ENCODE data around the gene SFXN1. TPM values are rescaled to one million over a fixed set of nuclear protein-coding genes. Genes with fewer than 3 reads are reported as not detected.

Gene SFXN1
- total RNA-seq, 2 experiments from 2014 or later: 147 to 154 TPM

GRCh38 chr5:175561085-175561484, 82.7 kb downstream of the SFXN1 start:
- no peak overlapping the region for H2AFZ ChIP-seq (ENCODE audit: low read length)
- no peaks in the 10 kb centered on the region for H3K9me3 ChIP-seq (ENCODE audit: low read length)
- H3K79me2 ChIP-seq (ENCODE audit: insufficient read depth, low read depth, low read length): no peaks in the 10 kb centered on the region
- POLR2A ChIA-PET: interaction anchor here (0.6 kb wide), 1 partner anchor 16 kb away, joined by 3 read pairs; no protein-coding TSS in a partner anchor
- no peak overlapping the region for H3K27ac ChIP-seq (ENCODE audit: low read depth, low read length, poor library complexity, severe bottlenecking)
- H3K4me1 ChIP-seq (ENCODE audit: insufficient read depth, low read length, poor library complexity, severe bottlenecking): no peaks in the 10 kb centered on the region
- intact Hi-C loops (cut with micrococcal nuclease; ENCODE audit: unreplicated experiment): no loop called here
- no peak for TF ChIP-seq EZH2phosphoT487 (IDR thresholded peaks at IDR 0.05; ENCODE audit: borderline replicate concordance, low read depth, low read length)
- TF ChIP-seq CTCF (conservative IDR thresholded peaks at IDR 0.05; ENCODE audit: low read length): no peak
- H3K4me3 ChIP-seq (ENCODE audit: low read depth, low read length, poor library complexity, severe bottlenecking): no peak overlapping the region
- H3K9me2 ChIP-seq (ENCODE audit: insufficient read depth, low read length): no peaks in the 10 kb centered on the region
- no TSS peak for BruUV-seq (replicated peaks)
- CTCF ChIA-PET (ENCODE audit: unreplicated experiment): no interaction called here
- no peaks in the 10 kb centered on the region for H3K36me3 ChIP-seq (ENCODE audit: insufficient read depth, low read length)
- no peaks in the 10 kb centered on the region for H4K20me1 ChIP-seq (ENCODE audit: insufficient read depth, low read length)
- no peak for DNase-seq (ENCODE audit: low spot score)
- H3K4me2 ChIP-seq (ENCODE audit: low read length): no peak overlapping the region

- no peak for TF ChIP-seq EZH2phosphoT487 (IDR thresholded peaks at IDR 0.05; ENCODE audit: borderline replicate concordance, low read depth, low read length)
- TF ChIP-seq CTCF (conservative IDR thresholded peaks at IDR 0.05; ENCODE audit: low read length): no peak
- no TSS peak for BruUV-seq (replicated peaks)
- H3K4me1 ChIP-seq (ENCODE audit: insufficient read depth, low read length, poor library complexity, severe bottlenecking): no peaks in the 10 kb centered on the region
- H3K27ac ChIP-seq (ENCODE audit: low read depth, low read length, poor library complexity, severe bottlenecking): no peak overlapping the region
- H3K9me3 ChIP-seq (ENCODE audit: low read length): no peaks in the 10 kb centered on the region
- POLR2A ChIA-PET: no interaction called here
- intact Hi-C loops (cut with micrococcal nuclease; ENCODE audit: unreplicated experiment): no loop called here
- H3K4me3 ChIP-seq (ENCODE audit: low read depth, low read length, poor library complexity, severe bottlenecking): no peak overlapping the region
- no peaks in the 10 kb centered on the region for H3K9me2 ChIP-seq (ENCODE audit: insufficient read depth, low read length)
- CTCF ChIA-PET (ENCODE audit: unreplicated experiment): no interaction called here
- H2AFZ ChIP-seq (ENCODE audit: low read length): no peak overlapping the region
- DNase-seq (ENCODE audit: low spot score): no peak
- H3K79me2 ChIP-seq (ENCODE audit: insufficient read depth, low read depth, low read length): no peaks in the 10 kb centered on the region
- no peaks in the 10 kb centered on the region for H4K20me1 ChIP-seq (ENCODE audit: insufficient read depth, low read length)
- no peak overlapping the region for H3K4me2 ChIP-seq (ENCODE audit: low read length)
- no peaks in the 10 kb centered on the region for H3K36me3 ChIP-seq (ENCODE audit: insufficient read depth, low read length)
Measured at GRCh38 chr5:175564716-175565115, 86.4 kb downstream of the SFXN1 start.

GRCh38 chr5:175566697-175567096, 88.3 kb downstream of the SFXN1 start:
- H3K79me2 ChIP-seq (ENCODE audit: insufficient read depth, low read depth, low read length): no peaks in the 10 kb centered on the region
- POLR2A ChIA-PET: interaction anchor here (0.7 kb wide), 1 partner anchor 38 kb away, joined by 3 read pairs; no protein-coding TSS in a partner anchor
- H3K9me2 ChIP-seq (ENCODE audit: insufficient read depth, low read length): no peaks in the 10 kb centered on the region
- no peak overlapping the region for H3K4me3 ChIP-seq (ENCODE audit: low read depth, low read length, poor library complexity, severe bottlenecking)
- intact Hi-C loops (cut with micrococcal nuclease; ENCODE audit: unreplicated experiment): no loop called here
- CTCF ChIA-PET (ENCODE audit: unreplicated experiment): no interaction called here
- H3K27ac ChIP-seq (ENCODE audit: low read depth, low read length, poor library complexity, severe bottlenecking): no peak overlapping the region
- no peaks in the 10 kb centered on the region for H3K36me3 ChIP-seq (ENCODE audit: insufficient read depth, low read length)
- H4K20me1 ChIP-seq (ENCODE audit: insufficient read depth, low read length): no peaks in the 10 kb centered on the region
- H2AFZ ChIP-seq (ENCODE audit: low read length): no peak overlapping the region
- H3K9me3 ChIP-seq (ENCODE audit: low read length): no peaks in the 10 kb centered on the region
- no peak for TF ChIP-seq CTCF (conservative IDR thresholded peaks at IDR 0.05; ENCODE audit: low read length)
- TF ChIP-seq EZH2phosphoT487 (IDR thresholded peaks at IDR 0.05; ENCODE audit: borderline replicate concordance, low read depth, low read length): no peak
- H3K4me2 ChIP-seq (ENCODE audit: low read length): no peak overlapping the region
- H3K4me1 ChIP-seq (ENCODE audit: insufficient read depth, low read length, poor library complexity, severe bottlenecking): no peaks in the 10 kb centered on the region
- DNase-seq (ENCODE audit: low spot score): no peak
- no TSS peak for BruUV-seq (replicated peaks)
